ENCODE data around the gene SCAMP2.
"Not testable (repeated sequence)": the region's sequence is repeated elsewhere in the genome, so short reads cannot be mapped to it uniquely, and the experiment has no call there.

Gene SCAMP2, protein sequence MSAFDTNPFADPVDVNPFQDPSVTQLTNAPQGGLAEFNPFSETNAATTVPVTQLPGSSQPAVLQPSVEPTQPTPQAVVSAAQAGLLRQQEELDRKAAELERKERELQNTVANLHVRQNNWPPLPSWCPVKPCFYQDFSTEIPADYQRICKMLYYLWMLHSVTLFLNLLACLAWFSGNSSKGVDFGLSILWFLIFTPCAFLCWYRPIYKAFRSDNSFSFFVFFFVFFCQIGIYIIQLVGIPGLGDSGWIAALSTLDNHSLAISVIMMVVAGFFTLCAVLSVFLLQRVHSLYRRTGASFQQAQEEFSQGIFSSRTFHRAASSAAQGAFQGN

DNA sequence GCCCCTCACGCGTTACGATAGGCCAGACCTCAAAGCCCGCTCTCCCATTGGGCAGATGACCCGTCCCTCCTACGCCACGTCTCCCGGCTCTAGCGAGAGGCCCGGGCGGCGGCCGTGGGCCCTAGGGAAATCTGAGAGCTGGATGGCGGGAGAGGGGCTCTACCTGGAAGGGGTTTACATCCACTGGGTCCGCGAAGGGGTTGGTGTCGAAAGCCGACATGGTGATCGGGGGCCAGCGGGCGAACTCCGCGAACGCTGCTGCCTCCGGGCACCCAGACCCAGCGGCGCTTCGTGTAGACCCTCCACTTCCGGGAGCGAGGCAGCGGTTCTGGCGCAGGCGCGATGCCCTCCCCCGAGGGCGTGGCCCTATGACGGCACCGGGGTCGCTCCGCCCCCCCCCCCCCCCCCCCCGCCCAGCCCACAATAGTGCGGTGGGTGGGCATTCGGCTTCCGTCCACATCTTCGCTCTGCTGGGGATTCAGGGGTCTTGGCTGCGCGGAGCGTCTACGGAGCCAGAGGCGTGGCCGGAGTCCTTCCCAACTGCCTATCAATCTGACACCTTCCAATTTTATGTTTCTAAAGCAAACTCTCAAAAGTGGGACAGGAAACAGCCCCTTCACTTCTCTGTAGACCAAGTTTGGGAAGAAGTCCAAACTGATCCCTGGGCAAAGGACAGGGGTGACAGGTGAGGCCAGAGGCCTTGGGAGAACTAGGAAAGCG, at the start of gene SCAMP2:
Gene SCAMP2 (minus strand): TSS at position 330 of the 720 bp plus-strand sequence. CDS start 110 bp downstream, at position 220.
- peak; percentile 71 for DNase-seq

DNA sequence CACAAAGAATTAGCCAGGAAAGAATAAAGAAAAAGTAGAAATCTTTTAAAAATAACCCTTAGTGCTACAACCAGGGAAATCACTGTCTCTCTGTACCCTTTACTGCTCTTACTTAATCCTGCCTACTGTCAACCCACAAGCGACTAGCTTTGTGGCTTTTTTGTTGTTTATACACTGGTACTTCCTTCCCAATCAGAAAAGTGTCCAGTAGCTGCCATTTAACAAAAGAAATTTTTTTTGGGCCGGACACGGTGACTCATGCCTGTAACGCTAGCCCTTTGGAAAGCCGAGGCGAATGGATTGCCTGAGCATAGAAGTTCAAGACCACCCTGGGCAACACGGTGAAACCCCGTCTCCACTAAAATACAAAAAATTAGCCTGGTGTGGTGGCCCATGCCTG, 47.3 kb upstream of the SCAMP2 start:
- no peak for DNase-seq

DNA sequence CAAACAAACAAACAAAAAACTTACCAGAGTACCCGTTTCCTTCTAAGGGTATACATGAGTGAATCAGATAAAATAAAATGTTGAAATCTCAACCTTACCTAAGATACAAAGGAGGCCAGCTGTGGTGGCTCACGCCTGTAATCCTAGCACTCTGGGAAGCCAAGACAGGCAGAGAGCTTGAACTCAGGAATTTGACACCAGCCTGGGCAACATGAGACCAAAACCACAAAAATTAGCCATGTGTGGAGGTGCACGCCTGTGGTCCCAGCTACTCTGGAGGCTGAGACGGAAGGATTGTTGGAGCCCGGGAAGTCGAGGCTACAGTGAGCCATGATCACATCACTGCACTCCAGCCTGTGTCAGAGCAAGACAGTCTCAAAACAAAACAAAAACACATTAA, 44.5 kb upstream of the SCAMP2 start:
- no peak for DNase-seq

DNA sequence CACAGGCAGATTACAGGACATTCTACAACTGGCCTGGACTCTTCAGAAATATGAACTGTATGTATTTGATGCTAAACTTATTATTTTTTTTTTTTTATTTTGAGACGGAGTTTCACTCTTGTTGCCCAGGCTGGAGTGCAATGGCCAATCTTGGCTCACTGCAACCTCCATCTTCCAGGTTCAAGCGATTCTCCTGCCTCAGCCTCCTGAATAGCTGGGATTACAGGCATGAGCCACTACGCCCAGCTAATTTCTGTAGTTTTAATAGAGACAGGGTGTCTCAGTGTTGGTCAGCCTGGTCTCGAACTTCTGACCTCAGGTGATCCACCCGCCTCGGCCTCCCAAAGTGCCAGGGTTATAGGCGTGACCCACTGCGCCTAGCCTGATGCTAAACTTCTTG, 40.6 kb upstream of the SCAMP2 start:
- not testable (repeated sequence) for DNase-seq

DNA sequence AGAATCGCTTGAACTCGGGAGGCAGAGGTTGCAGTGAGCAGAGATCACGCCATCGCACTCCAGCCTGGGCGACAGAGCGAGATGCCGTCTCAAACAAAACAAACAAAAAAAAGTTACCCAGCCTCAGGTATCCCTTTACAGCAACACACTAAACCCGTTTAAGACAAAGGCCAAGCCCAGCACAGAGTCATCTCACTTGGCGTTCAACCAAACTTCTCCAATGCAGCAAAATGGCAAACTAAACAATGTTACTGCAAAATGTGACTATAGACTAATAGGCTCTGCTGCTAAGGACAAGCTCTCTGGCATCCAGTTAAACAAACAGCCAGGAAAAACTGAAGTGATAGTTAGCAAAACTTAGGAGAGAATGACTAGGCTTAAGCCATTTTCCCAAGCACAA, 39.9 kb upstream of the SCAMP2 start:
- no peak for DNase-seq

DNA sequence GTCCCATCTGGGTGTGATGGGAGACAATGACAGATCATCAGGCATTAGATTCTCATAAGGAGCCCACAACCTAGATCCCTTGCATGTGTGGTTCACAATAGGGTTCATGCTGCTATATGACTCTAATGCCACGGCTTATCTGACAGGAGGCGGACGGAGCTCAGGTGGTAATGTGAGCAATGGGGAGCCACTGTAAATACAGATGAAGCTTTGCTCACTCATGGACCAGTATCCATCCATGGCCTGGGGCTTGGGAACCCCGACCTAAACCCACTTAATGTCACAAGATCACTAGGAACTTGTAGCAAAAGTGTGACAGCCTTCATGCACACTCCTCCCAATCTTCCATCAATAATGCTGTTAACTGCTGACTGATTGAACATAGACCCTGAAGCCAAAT, 35.5 kb upstream of the SCAMP2 start:
- no peak for DNase-seq

DNA sequence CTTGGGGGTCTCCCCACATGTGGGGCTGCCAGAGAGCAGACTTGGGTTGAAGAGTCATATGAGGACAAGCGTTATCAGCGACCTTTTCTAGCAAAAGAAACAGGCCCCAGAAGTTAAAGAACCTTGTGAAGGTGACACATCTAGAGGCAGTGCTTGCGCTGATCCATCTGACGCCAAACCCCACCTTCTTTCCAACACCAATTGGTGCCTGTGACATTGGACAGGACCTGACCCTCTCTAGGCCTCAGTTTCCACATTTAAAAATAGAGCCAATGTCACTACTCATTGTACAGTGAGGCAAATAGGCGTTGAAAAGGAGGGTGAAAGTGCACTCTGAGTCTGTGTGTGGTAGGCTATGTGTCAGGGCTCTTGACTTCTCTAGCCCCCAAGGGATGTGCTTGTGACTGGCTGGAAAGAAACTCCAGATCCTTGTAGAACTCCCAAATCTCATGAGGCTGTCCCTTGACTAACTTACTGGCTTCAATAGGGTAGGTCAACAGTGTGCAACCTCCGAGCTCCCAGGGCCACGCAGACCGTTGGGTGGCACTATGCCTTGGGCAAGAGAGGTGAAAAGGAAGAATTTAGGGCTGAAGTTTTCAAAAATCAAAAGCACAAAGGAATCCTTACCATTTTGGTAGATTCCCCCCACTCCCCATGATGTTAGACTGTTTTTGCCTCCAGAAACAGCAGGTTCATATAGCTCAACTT, 34.2 kb upstream of the SCAMP2 start:
- DNase-seq: no peak

DNA sequence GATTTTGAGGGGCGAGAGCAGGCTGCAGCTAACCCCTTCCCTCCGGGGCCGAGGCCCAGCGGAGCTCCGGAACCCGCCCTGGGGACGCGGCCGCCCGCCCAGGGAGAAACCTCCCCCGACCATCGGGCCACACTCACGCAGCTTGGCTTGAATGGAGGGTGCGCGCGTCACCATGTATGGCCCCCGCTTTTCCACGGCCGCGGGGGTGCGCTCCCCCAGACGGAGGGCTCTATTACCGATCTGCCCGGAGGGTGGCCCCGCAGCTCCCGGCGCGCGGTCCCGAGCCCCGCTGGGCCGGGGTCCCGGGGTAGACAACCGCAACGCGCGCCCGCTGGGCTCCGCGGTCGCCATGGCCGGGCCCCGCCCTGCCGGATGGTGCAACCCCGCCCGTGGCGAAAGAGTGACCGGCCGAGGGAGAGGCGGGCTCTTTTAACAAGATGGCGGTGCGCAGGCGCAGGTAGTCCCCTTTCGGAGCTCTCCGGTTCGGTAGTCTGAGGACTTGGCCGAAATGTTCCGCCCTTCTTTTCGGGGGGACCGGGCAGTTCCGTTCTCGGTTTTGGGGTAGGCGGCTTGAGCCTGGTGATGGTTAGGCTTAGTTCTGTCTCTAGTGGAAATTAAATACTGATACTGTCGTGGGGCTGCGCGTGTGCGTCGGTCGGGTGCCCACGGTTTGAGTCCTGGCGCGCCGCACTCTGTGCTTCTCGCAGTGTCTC, 33.4 kb upstream of the SCAMP2 start, which contains the start of gene FAM219B:
Gene FAM219B (minus strand): TSS at position 402 of the 713 bp plus-strand sequence. CDS start 51 bp downstream, at position 351.
- DNase-seq: no peak

DNA sequence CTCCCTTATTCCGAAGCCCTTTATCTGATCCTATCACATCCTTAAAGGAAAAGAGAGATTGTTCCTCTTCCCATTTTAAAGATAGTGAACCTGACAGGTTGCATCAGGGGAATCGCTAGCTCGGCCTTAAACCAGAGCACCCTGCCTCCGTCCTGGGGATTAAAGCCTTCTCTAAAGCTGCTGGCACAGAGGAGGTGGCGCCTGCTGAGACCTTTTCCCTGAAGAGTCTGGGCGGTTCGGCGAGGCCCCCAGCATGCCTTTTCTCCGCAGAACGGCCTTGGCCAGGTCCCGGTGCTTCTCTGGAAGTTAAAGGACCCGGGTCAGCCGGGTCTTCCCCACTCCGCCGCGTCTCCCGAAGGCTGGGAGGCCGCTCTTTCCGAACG, 32.9 kb upstream of the SCAMP2 start:
- DNase-seq: no peak

DNA sequence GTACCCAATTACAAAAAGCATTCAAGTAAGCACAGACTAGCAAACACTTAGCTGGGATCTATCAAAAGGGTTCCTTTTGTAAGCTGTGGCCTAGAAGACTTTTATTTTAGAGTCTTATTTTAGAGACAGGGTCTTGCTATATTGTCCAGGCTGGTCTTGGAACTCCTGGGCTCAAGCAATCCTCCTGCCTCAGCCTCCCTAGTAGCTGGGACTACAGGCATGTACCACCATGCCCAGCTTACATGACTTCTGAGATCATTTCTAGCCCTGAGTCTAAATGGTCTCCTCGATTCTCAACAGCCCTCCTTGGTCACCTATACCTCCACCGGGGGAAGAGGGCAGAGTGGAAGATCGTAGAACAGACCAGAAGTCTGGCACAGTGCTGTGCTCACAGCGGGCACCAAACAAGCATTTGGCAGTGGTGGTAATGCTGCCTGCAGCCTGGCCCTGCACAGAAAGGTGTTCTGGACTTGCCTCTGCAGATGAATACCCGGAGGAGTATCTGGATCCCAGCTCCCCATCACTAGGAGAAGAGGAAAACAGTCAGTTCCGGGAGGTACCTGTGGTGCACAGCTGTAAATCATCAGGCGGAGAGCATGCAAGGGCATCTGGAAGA, 31.1 kb upstream of the SCAMP2 start:
- DNase-seq: no peak

DNA sequence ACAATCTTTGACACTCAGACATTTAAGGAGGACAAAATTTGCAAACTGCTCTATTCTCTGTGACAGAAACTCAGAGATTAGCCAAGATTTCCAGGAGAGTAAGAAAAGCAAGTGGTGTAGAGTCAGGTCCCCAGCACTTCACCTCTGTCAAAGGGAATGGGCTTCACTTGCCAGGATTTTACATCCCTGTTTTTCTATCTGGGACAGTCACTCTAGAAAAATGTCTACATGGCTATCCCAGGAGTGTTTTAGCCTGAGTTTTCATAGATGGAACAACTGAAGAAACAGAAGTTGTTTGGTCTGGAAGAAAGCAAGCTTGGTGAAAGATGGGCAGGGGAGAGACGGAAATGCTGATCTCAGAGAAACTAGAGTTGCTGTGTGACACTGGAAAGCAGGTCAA, 30.5 kb upstream of the SCAMP2 start:
- DNase-seq: no peak

DNA sequence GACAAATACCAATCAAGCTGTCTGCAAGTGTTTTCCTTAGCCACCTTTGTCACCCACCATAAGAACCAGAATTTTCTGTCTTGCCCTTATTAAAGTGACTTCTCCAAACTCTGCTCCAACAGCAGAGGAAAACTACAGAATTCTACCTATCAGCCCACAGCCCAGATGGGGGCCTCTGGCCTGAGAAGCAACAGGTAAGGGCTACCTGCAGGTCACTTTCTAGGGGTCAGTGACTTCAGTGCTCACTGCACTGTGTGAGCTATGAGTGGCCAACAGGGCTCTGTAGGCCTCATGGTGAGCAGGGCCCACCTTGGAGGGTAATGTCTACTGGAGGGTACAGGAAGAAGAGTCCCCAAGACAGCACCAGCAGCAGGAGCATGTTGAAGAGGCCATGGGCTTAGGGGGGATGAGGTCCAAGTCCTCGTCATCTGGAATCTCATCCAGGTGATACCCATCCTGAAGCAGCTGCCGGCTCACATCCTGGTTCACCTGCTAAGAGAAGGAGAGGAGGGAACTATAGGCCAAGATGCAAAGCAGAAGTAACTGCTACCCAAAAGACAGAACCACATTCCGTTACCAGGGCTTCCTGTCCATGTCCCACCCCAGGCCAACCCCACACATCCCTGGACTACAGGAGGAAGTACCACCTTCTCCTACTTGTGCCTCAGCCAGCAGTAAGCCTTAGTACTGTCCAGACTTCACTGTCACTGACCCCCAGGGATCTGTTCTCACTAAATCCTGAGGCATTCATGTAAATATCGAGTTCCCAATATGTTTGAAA, 29.3 kb upstream of the SCAMP2 start:
- no peak for DNase-seq

DNA sequence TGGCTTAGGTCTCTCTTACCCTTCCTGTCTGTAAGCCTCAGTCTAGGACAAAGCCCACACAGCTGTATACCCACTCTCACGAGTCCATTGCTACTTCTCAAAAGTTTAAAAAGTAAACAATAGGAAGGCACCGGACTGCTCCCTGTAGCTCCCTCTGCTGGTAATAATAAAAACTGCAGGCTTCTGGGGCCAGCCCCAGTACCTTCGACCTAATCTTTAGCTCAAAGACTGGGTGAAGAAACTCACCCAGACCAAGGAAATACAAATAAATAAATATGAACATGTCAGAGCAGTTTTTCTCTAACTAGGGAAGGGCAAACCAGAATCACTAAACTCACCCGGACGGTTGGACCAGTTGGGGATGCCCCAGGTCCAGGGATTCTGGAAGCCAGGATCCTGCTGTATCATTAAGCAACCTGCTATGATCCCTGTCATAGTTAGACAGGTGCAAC, 28.5 kb upstream of the SCAMP2 start:
- DNase-seq: no peak

DNA sequence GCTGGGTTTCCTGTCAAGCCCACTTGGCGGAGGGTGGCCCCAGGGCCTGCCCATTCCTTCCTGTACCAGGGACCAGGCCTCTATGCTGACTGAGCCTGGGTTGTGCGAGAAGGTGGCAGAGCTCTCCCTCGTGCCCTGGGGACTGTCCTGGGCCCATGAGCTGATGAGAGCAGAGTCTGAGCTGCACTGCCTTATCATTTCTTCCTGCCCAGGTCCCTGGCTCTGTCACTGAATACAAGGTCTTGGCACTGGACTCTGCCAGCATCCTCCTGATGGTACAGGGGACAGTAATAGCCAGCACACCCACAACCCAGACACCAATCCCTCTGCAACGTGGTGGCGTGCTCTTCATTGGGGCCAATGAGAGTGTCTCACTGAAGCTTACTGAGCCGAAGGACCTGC, 24.1 kb upstream of the SCAMP2 start:
- no peak for DNase-seq

DNA sequence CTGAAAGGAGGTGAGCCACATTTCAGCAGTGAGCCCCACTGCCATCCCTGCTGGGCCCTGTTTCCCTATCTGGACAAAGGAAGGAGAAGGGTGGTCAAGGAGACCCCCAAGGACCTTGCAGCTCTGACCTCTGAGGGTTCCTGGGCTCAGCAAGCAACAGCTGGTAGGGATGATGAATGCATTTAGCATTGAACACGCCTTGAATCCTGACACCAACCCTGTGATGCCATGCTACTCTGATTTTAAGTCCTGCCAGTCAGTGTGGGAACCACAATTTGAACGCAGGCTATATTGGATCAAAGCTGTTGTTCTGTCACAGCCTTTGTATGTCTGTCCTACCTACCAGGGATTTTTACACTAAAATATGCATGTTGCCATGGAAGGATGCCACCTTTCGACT, 23.2 kb upstream of the SCAMP2 start:
- no peak for DNase-seq

DNA sequence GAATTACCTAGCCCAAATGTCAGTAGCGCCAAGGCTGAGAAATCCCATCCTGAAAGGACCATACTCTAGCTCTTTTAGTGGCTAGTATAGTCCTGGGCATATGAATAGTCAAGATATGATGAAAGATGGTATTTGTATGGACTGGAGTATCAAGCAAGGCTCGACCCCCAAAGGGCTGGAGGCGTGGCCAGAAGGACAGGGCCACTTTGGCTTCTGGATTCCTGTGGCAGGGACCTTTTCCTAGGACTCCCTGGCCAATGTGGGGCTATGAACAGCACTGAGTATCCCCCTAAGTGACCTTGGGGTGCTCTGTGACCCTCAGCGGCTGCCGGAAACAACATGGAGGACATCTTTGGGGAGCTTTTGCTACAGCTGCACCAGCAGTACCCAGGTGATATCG, 22.7 kb upstream of the SCAMP2 start:
- DNase-seq: no peak

DNA sequence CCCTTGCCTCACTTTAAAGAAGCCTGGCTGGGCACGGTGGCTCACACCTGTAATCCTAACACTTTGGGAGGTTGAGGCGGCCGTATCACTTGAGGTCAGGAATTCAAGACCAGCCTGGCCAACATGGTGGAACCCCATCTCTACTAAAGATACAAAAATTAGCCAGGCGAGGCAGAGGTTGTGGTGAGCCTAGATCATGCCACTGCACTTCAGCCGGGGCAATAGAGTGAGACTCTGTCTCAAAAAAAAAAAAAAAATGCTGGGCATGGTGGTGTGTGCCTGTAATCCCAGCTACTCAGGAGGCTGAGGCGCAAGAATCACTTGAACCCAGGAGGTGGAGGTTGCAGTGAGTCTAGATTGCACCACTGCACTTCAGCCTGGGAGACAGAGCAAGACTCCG, 21.2 kb upstream of the SCAMP2 start:
- not testable (repeated sequence) for DNase-seq

DNA sequence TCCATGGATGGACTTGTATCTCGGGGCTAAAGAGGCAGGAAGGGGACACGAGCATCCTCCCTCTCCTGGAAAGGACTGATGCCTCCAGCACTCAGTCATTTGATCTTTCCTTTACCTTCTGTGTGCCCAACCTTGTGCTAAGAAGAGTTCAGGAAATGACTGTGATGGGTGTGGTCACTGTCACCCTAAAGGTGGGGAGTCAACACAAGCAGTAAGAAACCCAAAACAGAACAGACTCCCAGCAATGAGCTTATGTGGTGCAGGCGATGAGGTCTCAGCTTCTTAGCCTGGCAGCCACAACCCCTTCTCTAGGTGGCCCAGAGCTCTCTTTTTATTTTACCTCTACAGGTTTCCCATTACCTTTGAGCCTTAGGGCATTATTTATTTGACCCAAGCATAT, 20.5 kb upstream of the SCAMP2 start:
- DNase-seq: no peak

DNA sequence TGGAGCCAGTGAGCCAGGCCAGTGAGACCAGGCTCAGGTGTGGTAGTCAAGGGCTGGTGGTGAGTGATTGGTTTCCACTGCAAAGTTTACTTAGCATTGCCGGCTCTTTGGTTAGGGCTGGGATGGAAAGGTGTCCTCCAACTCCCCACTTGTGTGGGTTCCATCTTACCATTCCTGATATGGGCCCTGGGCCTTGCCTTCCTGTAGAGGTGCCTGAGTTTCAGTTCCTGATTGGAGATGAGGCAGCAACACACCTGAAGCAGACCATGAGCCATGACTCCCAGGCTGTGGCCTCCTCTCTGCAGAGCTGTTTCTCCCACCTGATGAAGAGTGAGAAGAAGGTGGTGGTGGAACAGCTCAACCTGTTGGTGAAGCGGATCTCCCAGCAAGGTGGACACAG, 19.8 kb upstream of the SCAMP2 start:
- no peak for DNase-seq

DNA sequence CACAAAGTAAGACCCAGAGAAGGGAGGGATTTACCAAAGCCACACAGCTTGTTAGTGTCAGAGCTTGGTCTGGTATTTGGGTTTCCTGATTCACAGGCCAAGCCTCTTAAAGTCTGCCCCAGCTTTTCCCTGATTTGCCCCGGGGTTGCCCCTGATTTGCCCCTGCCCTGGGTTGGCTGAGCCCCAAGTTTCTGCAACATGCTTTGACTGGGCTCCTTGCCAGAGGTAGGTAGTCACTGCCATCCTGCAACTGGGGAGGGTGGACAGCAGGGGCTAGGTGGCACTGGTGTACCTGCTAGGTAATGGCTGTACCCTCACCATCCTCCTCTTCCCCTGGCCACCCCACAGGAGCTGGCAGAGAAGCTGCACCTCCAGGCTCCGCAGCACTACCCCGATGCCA, 19.1 kb upstream of the SCAMP2 start:
- DNase-seq: no peak

DNA sequence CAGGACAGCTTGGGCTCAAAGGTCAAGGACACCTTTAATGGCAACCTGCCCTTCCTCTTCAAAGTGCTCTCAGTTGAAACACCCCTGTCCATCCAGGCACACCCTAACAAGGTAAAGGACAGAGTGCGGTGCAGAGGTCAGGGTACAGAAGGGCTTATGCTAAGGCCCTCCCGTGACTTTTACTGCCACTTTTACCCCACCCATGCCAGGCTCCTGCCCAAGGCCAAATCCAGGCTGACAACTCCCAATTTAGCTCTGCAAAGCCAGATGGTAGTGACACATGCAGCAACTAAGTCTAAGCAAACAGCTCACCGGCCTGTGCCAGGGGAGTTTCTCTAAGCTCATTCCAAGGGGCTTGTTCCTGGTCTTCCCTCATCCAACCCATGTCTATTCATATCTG, 18.3 kb upstream of the SCAMP2 start:
- DNase-seq: no peak

DNA sequence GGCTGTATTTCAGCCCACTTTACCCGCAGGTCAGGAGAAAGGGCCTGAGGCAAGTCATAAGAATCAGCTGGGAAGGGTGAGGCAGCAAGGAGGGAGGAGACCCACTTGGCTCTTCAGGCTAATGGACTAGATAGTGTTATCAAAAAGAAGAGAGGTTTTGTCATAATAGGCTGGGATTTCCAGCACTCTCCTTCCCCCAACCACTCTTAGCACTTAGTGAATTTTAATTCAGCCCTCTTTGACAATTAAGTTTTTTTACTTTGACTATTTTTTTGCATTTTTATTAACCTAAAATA, 17.4 kb upstream of the SCAMP2 start:
- no peak for DNase-seq
